ENCODE results near the gene SORCS2. TPM values are rescaled to one million over a fixed set of nuclear protein-coding genes. Genes with fewer than 3 reads are reported as not detected.

The SORCS2 gene
- total and polyA plus RNA-seq, 9 donors, result 7.4 to 24.9 (median 13.0) TPM

GRCh38 chr4:7309181-7309580 lies 116.8 kb downstream of the SORCS2 start:
- H3K4me1 ChIP-seq (ENCODE audit: control insufficient read depth, insufficient read depth, low read length), result peaks cover 54% of the 10 kb centered on the region
- no peak overlapping the region for H3K4me3 ChIP-seq (ENCODE audit: low read length)

GRCh38 chr4:7309636-7310390 lies 117.5 kb downstream of the SORCS2 start:
- H3K36me3 ChIP-seq (ENCODE audit: control insufficient read depth, insufficient read depth, low read length), result no peaks in the 10 kb centered on the region
- H3K27me3 ChIP-seq (ENCODE audit: control insufficient read depth, insufficient read depth, low read length), result peaks cover 13% of the 10 kb centered on the region
- H3K27ac ChIP-seq (ENCODE audit: low read length), result no peak overlapping the region
- H3K4me1 ChIP-seq (ENCODE audit: control insufficient read depth, insufficient read depth, low read length), result peaks cover 54% of the 10 kb centered on the region
- H3K4me3 ChIP-seq (ENCODE audit: low read length), result no peak overlapping the region
- 77% methylated on average over 12 of the region's 17 CpGs for WGBS (ENCODE audit: insufficient coverage)
- no peaks in the 10 kb centered on the region for H3K9me3 ChIP-seq (replicated peaks; ENCODE audit: control insufficient read depth, low read depth, low read length)
- DNase-seq, result no peak

More at GRCh38 chr4:7309181-7309580, 116.8 kb downstream of the SORCS2 start:
- no peaks in the 10 kb centered on the region for H3K9me3 ChIP-seq (replicated peaks; ENCODE audit: control insufficient read depth, low read depth, low read length)
- no peak for DNase-seq
- no peaks in the 10 kb centered on the region for H3K36me3 ChIP-seq (ENCODE audit: control insufficient read depth, insufficient read depth, low read length)
- H3K27ac ChIP-seq (ENCODE audit: low read length), result no peak overlapping the region
- H3K27me3 ChIP-seq (ENCODE audit: control insufficient read depth, insufficient read depth, low read length), result peaks cover 16% of the 10 kb centered on the region
- WGBS (ENCODE audit: insufficient coverage), result 37% methylated on average over 8 of the region's 13 CpGs

GRCh38 chr4:7310451-7310850 lies 118.1 kb downstream of the SORCS2 start:
- 16% methylated on average over 6 of the region's 12 CpGs for WGBS (ENCODE audit: insufficient coverage)
- Histone ChIP-seq H3K9me3 (replicated peaks; ENCODE audit: control insufficient read depth, low read depth, low read length) (no peaks in the 10 kb centered on the region), H3K4me3 (ENCODE audit: low read length) (no peak overlapping the region), H3K27me3 (ENCODE audit: control insufficient read depth, insufficient read depth, low read length) (peaks cover 11% of the 10 kb centered on the region), H3K27ac (ENCODE audit: low read length) (no peak overlapping the region), H3K4me1 (ENCODE audit: control insufficient read depth, insufficient read depth, low read length) (peaks cover 54% of the 10 kb centered on the region), H3K36me3 (ENCODE audit: control insufficient read depth, insufficient read depth, low read length) (no peaks in the 10 kb centered on the region)
- peak; percentile 44 for DNase-seq

- Histone ChIP-seq H3K27ac (ENCODE audit: low read length) (no peak overlapping the region), H3K4me3 (ENCODE audit: low read length) (no peak overlapping the region), H3K4me1 (ENCODE audit: control insufficient read depth, insufficient read depth, low read length) (peaks cover 51% of the 10 kb centered on the region), H3K27me3 (ENCODE audit: control insufficient read depth, insufficient read depth, low read length) (peaks cover 8% of the 10 kb centered on the region), H3K9me3 (replicated peaks; ENCODE audit: control insufficient read depth, low read depth, low read length) (no peaks in the 10 kb centered on the region), H3K36me3 (ENCODE audit: control insufficient read depth, insufficient read depth, low read length) (no peaks in the 10 kb centered on the region)
- no peak for DNase-seq
- no CpG with 5 or more reads among the region's 8 CpGs for WGBS (ENCODE audit: insufficient coverage)
These were observed 118.9 kb downstream of the SORCS2 start for GRCh38 chr4:7311205-7311604.

- no peak for DNase-seq
- Histone ChIP-seq H3K27ac (ENCODE audit: low read length) (no peak overlapping the region), H3K27me3 (ENCODE audit: control insufficient read depth, insufficient read depth, low read length) (peaks cover 2% of the 10 kb centered on the region), H3K4me1 (ENCODE audit: control insufficient read depth, insufficient read depth, low read length) (peaks cover 41% of the 10 kb centered on the region), H3K36me3 (ENCODE audit: control insufficient read depth, insufficient read depth, low read length) (no peaks in the 10 kb centered on the region), H3K9me3 (replicated peaks; ENCODE audit: control insufficient read depth, low read depth, low read length) (no peaks in the 10 kb centered on the region), H3K4me3 (ENCODE audit: low read length) (no peak overlapping the region)
- WGBS (ENCODE audit: insufficient coverage), result 79% methylated on average over 6 of the region's 7 CpGs
These were observed 120.4 kb downstream of the SORCS2 start for GRCh38 chr4:7312691-7313090.

GRCh38 chr4:7313347-7313811 lies 121.0 kb downstream of the SORCS2 start:
- H3K9me3 ChIP-seq (replicated peaks; ENCODE audit: control insufficient read depth, low read depth, low read length), result peaks cover under 1% of the 10 kb centered on the region
- no peak overlapping the region for H3K4me3 ChIP-seq (ENCODE audit: low read length)
- H3K36me3 ChIP-seq (ENCODE audit: control insufficient read depth, insufficient read depth, low read length), result no peaks in the 10 kb centered on the region
- 54% methylated on average over 14 of the region's 14 CpGs for WGBS (ENCODE audit: insufficient coverage)
- H3K27me3 ChIP-seq (ENCODE audit: control insufficient read depth, insufficient read depth, low read length), result peaks cover 2% of the 10 kb centered on the region
- peak overlapping the region; percentile 13 for H3K27ac ChIP-seq (ENCODE audit: low read length)
- DNase-seq, result no peak
- H3K4me1 ChIP-seq (ENCODE audit: control insufficient read depth, insufficient read depth, low read length), result peaks cover 37% of the 10 kb centered on the region

GRCh38 chr4:7313991-7314390 lies 121.7 kb downstream of the SORCS2 start:
- Histone ChIP-seq H3K27ac (ENCODE audit: low read length) (peak overlapping the region; percentile 13), H3K4me3 (ENCODE audit: low read length) (no peak overlapping the region), H3K36me3 (ENCODE audit: control insufficient read depth, insufficient read depth, low read length) (no peaks in the 10 kb centered on the region), H3K4me1 (ENCODE audit: control insufficient read depth, insufficient read depth, low read length) (peaks cover 35% of the 10 kb centered on the region), H3K27me3 (ENCODE audit: control insufficient read depth, insufficient read depth, low read length) (peaks cover 2% of the 10 kb centered on the region), H3K9me3 (replicated peaks; ENCODE audit: control insufficient read depth, low read depth, low read length) (peaks cover 6% of the 10 kb centered on the region)
- no peak for DNase-seq
- 50% methylated on average over 2 of the region's 11 CpGs for WGBS (ENCODE audit: insufficient coverage)

GRCh38 chr4:7315286-7315685 lies 122.9 kb downstream of the SORCS2 start:
- H3K9me3 ChIP-seq (replicated peaks; ENCODE audit: control insufficient read depth, low read depth, low read length), result peaks cover 13% of the 10 kb centered on the region
- WGBS (ENCODE audit: insufficient coverage), result 100% methylated on average over 2 of the region's 4 CpGs
- no peak for DNase-seq

GRCh38 chr4:7315935-7316334 lies 123.6 kb downstream of the SORCS2 start:
- no CpG with 5 or more reads among the region's 1 CpG for WGBS (ENCODE audit: insufficient coverage)
- Histone ChIP-seq H3K27me3 (ENCODE audit: control insufficient read depth, insufficient read depth, low read length) (peaks cover 2% of the 10 kb centered on the region), H3K27ac (ENCODE audit: low read length) (no peak overlapping the region), H3K4me1 (ENCODE audit: control insufficient read depth, insufficient read depth, low read length) (peaks cover 17% of the 10 kb centered on the region), H3K4me3 (ENCODE audit: low read length) (no peak overlapping the region), H3K9me3 (replicated peaks; ENCODE audit: control insufficient read depth, low read depth, low read length) (peaks cover 13% of the 10 kb centered on the region), H3K36me3 (ENCODE audit: control insufficient read depth, insufficient read depth, low read length) (no peaks in the 10 kb centered on the region)
- no peak for DNase-seq

More at GRCh38 chr4:7315286-7315685, 122.9 kb downstream of the SORCS2 start:
- no peak overlapping the region for H3K27ac ChIP-seq (ENCODE audit: low read length)
- peaks cover 2% of the 10 kb centered on the region for H3K27me3 ChIP-seq (ENCODE audit: control insufficient read depth, insufficient read depth, low read length)
- peaks cover 23% of the 10 kb centered on the region for H3K4me1 ChIP-seq (ENCODE audit: control insufficient read depth, insufficient read depth, low read length)
- no peak overlapping the region for H3K4me3 ChIP-seq (ENCODE audit: low read length)
- H3K36me3 ChIP-seq (ENCODE audit: control insufficient read depth, insufficient read depth, low read length), result no peaks in the 10 kb centered on the region

GRCh38 chr4:7319024-7319423 lies 126.7 kb downstream of the SORCS2 start:
- no peak for DNase-seq
- Histone ChIP-seq H3K36me3 (ENCODE audit: control insufficient read depth, insufficient read depth, low read length) (no peaks in the 10 kb centered on the region), H3K27ac (ENCODE audit: low read length) (no peak overlapping the region), H3K4me3 (ENCODE audit: low read length) (no peak overlapping the region), H3K9me3 (replicated peaks; ENCODE audit: control insufficient read depth, low read depth, low read length) (peaks cover 13% of the 10 kb centered on the region), H3K4me1 (ENCODE audit: control insufficient read depth, insufficient read depth, low read length) (peaks cover 11% of the 10 kb centered on the region), H3K27me3 (ENCODE audit: control insufficient read depth, insufficient read depth, low read length) (peaks cover 1% of the 10 kb centered on the region)
- WGBS (ENCODE audit: insufficient coverage), result 57% methylated on average over 2 of the region's 4 CpGs
